Activated T-helper 9 cell treated with anti-CD3 and anti-CD28 coated beads, Interleukin-2, amount 50 U/mL, for 16 hours (primary cell): Measurements from ENCODE around the gene HLF.

Experiments
- DNase-seq: peaks from one replicate; pipeline ENCODE4 v3.0.0-alpha.2; 2020; ENCODE audit warnings: low read depth

HLF gene, protein sequence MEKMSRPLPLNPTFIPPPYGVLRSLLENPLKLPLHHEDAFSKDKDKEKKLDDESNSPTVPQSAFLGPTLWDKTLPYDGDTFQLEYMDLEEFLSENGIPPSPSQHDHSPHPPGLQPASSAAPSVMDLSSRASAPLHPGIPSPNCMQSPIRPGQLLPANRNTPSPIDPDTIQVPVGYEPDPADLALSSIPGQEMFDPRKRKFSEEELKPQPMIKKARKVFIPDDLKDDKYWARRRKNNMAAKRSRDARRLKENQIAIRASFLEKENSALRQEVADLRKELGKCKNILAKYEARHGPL

GRCh38 chr17:55264645-55265298 lies at the start of gene HLF:
TSS of gene HLF (plus strand) at chr17:55264960. CDS start at chr17:55265485, 525 bp downstream.
- peak; percentile 74 for DNase-seq

DNA sequence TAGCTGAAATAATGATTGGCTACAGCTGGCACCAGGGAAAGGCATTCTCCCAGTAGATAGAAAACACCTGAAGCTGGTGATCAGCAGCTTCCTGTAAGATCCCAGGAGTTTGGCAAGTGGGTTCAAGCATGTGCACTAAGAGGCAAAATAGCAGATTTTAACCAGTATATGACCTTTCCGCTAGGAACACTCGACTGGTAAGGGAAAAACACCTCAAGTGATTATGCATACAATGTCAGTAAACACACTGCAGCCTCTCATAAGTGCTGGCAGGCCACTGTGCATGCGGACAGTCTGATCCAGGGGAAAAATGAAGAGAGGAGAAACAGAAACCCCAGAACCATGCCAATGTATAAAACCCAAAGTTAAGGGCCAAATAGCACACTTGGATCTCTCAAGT lies 49.0 kb upstream of the HLF start:
- no peak for DNase-seq

DNA sequence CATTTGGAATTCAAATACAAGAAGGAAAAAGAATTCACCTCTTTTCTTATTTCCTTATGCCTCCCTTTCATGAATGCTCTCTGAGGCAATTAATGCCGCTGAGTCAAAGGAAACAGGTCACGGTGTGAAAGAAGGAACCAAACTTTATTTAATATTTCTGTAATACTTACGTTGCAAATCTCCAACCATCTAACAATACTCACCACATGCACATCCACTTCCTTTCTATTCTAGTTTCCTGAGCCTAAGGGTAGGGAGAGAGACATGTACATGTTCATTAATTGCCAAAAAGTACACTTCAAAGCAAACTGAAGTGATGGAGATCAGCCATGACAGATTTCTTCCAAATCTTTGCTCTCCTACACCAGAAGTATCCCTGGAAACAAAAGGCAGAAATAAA lies 47.9 kb upstream of the HLF start:
- DNase-seq, result no peak

- no peak for DNase-seq
These were observed 45.3 kb upstream of the HLF start for GRCh38 chr17:55219459-55219858.

- DNase-seq, result no peak
These were observed 44.8 kb upstream of the HLF start for GRCh38 chr17:55219934-55220333.

- DNase-seq, result no peak
These were observed 41.2 kb upstream of the HLF start for GRCh38 chr17:55223524-55223923.

- no peak for DNase-seq
These were observed 40.0 kb upstream of the HLF start for GRCh38 chr17:55224746-55225145.

DNA sequence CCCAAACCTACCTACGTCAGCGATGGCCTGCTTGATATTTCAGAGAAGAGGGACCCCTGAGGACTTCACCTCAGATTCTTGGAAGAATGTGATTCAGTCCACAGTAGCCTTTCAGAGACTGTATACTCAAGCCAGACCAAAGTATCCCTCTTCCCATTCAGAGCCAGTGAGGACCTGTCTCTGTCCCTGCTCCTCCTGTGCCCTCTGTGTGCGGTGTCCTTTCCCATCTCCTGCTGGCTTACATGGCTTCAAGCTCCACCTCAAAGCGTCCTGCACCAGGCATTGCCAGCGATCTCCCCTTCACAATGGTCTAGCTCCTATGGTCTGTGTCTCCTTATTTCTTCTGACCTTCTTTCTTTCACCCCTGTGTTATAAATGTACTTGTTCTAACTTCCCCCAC lies 39.5 kb upstream of the HLF start:
- DNase-seq, result no peak

- DNase-seq, result no peak
These were observed 36.0 kb upstream of the HLF start for GRCh38 chr17:55228683-55229192.

GRCh38 chr17:55229276-55229675 lies 35.5 kb upstream of the HLF start:
- DNase-seq, result no peak

GRCh38 chr17:55230716-55231115 lies 34.0 kb upstream of the HLF start:
- no peak for DNase-seq

GRCh38 chr17:55233840-55234239 lies 30.9 kb upstream of the HLF start:
- DNase-seq, result no peak

GRCh38 chr17:55236316-55236715 lies 28.4 kb upstream of the HLF start:
- no peak for DNase-seq

DNA sequence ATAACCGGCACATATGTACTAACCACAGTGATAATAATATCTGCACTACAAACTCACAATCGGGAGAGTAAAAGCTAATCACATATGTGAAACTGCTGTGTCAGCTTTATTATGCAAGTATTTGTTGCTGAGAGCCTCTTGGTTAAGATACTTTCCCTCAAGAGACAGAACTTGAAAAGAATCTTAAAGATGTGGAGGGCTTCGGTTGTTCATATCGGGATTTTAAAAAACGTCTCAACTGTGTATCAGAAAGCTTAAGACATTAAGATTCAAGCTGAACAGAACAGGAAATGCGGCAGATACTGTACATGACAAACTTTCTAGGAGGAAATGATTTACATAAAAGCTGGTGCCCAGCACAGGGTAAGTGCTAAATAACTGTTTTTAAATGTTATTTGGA lies 27.5 kb upstream of the HLF start:
- DNase-seq, result no peak

DNA sequence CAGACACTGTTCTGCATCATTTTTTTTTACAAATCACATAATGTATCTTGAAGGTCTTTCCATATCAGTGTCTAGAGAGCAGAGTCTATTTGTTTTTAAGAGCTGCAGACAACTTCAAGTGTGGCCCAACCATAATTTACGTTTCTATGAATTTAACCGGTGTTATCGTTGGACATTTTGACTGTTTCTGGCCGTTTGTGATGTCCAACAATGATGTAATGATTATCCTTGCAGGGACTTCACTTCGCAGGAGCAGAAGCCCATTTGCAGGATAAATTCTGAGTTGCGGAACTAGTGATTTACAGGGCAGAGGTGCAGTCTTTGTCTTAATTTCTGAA lies 26.9 kb upstream of the HLF start:
- DNase-seq, result no peak

DNA sequence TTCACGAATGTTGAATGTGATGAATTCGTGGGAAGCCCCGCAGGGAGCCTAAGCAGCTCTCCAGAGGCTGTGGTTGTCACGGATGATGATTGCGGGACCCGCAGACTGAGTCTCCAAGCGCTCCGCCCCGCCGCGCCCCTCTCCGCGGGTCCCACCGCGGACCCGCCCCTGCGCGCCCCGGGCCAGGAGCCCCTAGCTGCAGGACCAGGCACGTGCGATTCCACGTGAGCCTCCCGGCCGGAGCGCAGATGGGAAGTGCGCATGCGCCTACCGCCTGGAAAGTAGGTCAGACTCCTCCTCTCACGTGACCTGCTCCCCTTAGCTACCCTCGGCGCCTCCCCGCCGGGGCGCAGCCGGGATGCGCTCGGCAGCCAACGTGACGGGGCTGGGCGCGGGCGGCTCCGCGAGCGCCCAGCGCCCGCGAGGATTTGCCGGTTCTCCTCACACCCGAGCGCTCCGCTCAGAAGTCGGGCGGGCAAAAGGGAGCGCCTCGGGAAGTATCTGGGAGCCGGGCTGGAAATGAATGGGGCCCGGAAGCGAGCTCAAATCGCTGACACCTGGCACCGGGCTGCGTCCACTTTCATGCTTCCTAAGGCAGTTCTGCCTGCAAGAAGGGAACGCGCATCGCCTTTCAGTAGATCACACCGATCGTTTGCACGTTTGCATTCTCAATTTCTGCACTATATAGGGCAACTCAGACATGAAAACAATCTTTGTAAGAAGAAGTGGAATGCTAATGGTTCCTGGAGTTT lies 26.4 kb upstream of the HLF start:
- DNase-seq, result peak; percentile 88

DNA sequence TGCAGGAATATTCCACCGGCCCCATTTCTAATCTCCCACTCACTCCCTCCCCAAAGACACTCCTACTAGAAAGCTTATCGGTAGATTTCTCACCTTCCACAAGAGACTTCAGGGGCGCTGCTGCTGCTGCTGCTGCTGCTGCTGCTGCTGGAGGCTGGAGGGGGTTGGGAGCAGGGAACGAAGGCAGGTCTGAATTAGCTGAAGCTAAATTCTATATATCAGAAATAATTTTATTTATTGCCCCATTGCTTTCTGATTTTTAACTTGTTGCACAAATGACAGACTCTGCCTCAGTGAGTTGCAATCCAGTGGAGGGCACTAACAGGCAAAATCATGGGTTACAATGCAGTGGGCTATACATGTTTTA lies 25.8 kb upstream of the HLF start:
- DNase-seq, result no peak

DNA sequence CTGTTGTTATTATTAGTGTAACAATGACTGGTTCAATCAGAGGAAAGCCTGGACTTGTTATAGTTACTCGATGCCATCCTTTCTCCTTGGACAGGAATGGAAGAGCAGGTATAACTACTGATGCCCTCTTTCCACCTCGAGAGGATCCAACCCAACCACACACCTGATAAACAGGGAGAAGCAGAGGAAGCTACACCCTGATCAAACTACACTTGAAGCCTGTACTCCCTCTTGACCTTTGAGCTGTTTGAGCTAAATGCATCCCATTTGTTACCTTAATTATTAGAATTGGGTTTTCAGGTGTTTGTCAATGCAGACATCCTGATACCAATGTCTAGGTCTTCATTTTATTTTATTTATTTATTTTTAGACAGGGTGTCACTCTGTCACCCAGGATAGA lies 23.7 kb upstream of the HLF start:
- no peak for DNase-seq

GRCh38 chr17:55242476-55242875 lies 22.3 kb upstream of the HLF start:
- DNase-seq, result no peak

DNA sequence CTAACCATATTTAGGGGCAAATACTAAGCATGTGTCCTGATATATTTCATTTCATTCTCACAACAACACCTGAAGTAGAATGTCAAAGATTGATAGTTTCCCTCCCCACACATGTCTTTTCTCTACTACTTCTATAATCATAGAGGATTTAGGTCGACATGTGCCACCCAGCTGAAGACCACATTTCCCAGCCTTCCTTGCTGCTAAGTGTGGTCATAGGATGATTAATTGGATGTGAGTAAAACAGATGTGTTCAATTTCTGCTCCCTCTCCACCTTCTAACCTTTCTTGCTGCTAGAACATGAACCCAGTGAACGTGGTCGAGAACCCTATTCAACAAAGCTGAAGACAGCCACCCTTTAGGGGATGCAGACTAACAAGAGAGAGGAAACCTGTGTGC lies 18.8 kb upstream of the HLF start:
- no peak for DNase-seq

DNA sequence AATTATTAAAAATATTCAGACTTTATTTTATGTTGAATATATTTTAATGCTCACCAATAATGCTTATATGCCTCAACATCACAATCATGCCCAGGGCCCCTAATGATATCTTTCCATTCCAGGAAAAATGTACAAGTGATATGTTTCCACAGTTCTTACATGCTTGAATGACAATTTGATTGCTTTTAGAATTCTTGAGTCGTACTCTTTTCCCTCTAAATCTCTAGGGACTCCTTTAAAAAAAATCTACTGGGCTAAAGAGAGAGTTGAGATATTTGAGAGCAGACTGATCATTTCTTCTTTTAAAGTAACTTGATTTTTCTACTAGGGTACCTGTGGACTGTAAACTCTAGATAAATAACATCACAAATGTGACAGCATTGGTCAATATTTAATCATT lies 18.2 kb upstream of the HLF start:
- DNase-seq, result no peak

GRCh38 chr17:55248077-55248476 lies 16.7 kb upstream of the HLF start:
- DNase-seq, result no peak

DNA sequence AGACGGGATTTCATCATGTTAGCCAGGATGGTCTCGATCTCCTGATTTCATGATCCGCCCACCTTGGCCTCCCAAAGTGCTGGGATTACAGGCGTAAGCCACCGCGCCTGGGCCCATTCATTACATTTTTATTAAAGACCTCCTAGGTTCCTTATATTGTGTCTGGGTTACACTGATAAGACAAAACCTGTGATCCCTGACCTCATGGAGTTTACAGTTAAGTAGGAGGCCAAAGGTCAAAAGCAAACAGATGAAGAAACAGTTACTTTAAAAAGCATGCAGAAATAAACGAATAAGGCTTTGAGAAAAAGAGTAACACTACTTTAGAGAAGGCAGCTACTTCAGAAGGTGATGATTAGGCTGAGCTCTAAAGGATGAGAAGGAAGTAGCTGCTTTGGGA lies 14.9 kb upstream of the HLF start:
- DNase-seq, result no peak
